BJ (cell line): Measurements from ENCODE around the gene AARS1. TPM values are rescaled to one million over a fixed set of nuclear protein-coding genes. Genes with fewer than 3 reads are reported as not detected.

Experiments used
- CTCF ChIA-PET: fragments of 350-600 bp; formaldehyde crosslinking; extraction: SDS; loops from one replicate; lab custom pipeline; 2021; ENCODE audit warnings: antibody characterized with exemption, inconsistent platforms; lab: Yijun Ruan, JAX
- POLR2A ChIA-PET: fragments of 300-600 bp; sonication (Branson Sonifier 250); formaldehyde crosslinking; extraction: SDS; loops from one replicate; lab custom pipeline; 2021; ENCODE audit warnings: antibody characterized with exemption; lab: Charles Lee
- DNase-seq: peaks from one replicate; pipeline ENCODE4 v3.0.0-alpha.2; 2011; ENCODE audit warnings: low read depth
- H3K27me3 ChIP-seq: 2 replicates; pipeline ENCODE4 v1.6.0; 2011; ENCODE audit warnings: low read length; ENCODE audit not compliant: control insufficient read depth, insufficient read depth
- H3K36me3 ChIP-seq: 2 replicates; pipeline ENCODE4 v1.5.1; 2011; ENCODE audit warnings: low read length; ENCODE audit not compliant: control insufficient read depth, insufficient read depth
- H3K4me3 ChIP-seq: 2 replicates; pipeline ENCODE4 v1.5.1; 2011; ENCODE audit warnings: low read depth, mild to moderate bottlenecking, control low read depth, low read length
- polyA plus RNA-seq: library from polyadenylated mRNA; depleted of rRNA; stranded (reverse); fragments of >200 nt; gene quantifications from 2 replicates; pipeline ENCODE4 v1.2.3, GENCODE V29; 2011
- TF ChIP-seq, protein P1 (sequence below): IDR thresholded peaks from 2 replicates; pipeline ENCODE4 v1.5.1; 2011; ENCODE audit warnings: low read depth, mild to moderate bottlenecking, control low read depth, inconsistent platforms, low read length, moderate library complexity; ENCODE audit not compliant: insufficient read depth

The AARS1 gene
- polyA plus RNA-seq, 1 experiment: 234 TPM

DNA sequence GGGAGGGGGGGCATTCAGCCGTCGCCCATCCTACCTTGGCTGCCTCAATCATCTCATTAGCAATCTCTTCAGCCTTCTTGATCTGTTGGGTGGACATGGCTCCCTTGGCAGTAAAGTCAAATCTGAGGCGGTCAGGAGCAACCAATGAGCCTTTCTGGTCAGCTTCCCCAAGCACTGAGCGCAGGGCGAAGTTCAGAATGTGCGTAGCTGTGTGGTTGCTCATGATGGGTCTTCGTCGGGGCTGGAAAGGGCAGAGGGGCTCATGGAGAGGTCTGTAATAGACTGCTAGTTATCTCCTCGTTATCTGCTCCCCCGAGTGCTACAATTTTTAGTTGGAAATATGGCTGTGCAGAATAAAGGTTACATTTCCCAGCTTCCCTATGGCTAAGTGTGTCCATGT is 30.4 kb downstream of the AARS1 start:
- TF ChIP-seq, protein P1, sequence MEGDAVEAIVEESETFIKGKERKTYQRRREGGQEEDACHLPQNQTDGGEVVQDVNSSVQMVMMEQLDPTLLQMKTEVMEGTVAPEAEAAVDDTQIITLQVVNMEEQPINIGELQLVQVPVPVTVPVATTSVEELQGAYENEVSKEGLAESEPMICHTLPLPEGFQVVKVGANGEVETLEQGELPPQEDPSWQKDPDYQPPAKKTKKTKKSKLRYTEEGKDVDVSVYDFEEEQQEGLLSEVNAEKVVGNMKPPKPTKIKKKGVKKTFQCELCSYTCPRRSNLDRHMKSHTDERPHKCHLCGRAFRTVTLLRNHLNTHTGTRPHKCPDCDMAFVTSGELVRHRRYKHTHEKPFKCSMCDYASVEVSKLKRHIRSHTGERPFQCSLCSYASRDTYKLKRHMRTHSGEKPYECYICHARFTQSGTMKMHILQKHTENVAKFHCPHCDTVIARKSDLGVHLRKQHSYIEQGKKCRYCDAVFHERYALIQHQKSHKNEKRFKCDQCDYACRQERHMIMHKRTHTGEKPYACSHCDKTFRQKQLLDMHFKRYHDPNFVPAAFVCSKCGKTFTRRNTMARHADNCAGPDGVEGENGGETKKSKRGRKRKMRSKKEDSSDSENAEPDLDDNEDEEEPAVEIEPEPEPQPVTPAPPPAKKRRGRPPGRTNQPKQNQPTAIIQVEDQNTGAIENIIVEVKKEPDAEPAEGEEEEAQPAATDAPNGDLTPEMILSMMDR: no peak
- Histone ChIP-seq H3K36me3 (peaks cover 54% of the 10 kb centered on the region), H3K4me3 (no peak overlapping the region), H3K27me3 (no peaks in the 10 kb centered on the region)
- ChIA-PET CTCF (no interaction called here), POLR2A (no interaction called here)
- DNase-seq: no peak

DNA sequence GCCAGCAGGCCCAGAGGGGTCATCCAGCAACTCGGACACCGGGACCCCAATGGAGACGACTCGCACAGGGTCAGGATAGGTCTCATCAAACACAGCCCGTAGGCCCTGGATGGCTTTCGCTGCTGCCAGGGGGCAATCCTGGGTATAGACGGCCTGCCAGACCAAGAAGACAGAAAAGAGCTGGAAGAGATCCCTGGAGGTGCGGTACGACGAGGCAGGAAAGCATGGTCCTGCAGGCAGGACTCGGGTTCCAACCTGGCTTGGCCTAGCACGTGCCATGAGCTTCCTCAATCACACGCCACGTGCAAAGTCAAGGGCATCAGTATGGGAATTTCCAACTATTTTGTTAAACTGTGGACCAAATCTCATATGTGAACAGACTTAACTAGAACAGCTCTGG is 31.2 kb downstream of the AARS1 start:
- ChIA-PET CTCF (interaction anchor here (0.7 to 7.3 kb wide), 2 partner anchors 9 to 27 kb away, joined by 3 to 46 read pairs; no protein-coding TSS in a partner anchor), POLR2A (no interaction called here)
- TF ChIP-seq, protein P1: no peak
- H3K36me3 ChIP-seq: peaks cover 57% of the 10 kb centered on the region
- no peaks in the 10 kb centered on the region for H3K27me3 ChIP-seq
- no peak for DNase-seq
- H3K4me3 ChIP-seq: no peak overlapping the region

DNA sequence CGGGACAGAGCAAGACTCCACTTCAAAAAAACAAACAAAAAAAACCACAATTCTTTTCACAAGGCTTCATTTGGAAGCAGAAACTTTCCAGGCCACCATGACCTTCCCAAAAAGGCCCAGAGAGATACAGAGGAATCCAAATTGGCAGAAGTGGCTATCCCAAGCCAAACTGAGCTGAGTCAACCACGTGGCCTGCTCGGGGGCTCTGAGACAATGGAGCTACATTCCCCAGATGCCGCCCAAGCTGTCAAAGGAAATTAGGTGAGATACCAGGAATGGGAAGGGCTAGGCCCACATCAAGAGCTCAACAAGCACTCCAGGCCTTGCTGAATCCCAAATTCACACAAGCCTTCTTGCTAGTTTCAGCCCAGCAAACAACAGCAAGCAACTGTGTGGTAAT is 31.9 kb downstream of the AARS1 start:
- H3K4me3 ChIP-seq: no peak overlapping the region
- ChIA-PET POLR2A (no interaction called here), CTCF (interaction anchor here (7.3 kb wide), 1 partner anchor 10 kb away, joined by 46 read pairs; no protein-coding TSS in a partner anchor)
- H3K27me3 ChIP-seq: no peaks in the 10 kb centered on the region
- peaks cover 60% of the 10 kb centered on the region for H3K36me3 ChIP-seq
- no peak for DNase-seq
- TF ChIP-seq, protein P1: no peak

DNA sequence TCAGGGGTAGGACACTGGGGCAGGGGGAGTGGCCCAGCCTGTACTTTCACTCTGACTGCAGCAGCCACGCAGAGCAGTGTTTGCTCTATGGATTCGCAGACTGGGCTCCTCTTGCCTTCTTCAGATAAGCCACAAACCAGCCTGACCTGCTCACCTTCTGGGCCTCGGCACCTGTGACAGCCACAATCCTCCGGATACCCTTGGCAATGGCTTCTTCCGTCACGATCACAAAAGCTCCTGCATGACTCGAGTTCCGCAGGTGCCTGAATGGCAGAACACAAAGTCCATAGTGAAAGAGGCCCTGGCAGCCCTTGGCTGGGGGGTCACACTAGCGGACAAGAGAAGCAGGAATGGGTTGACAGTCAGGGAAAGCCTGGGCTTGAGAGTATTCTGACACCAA is 33.7 kb downstream of the AARS1 start:
- TF ChIP-seq, protein P1: no peak
- Histone ChIP-seq H3K36me3 (peaks cover 56% of the 10 kb centered on the region), H3K27me3 (no peaks in the 10 kb centered on the region), H3K4me3 (no peak overlapping the region)
- DNase-seq: no peak
- CTCF ChIA-PET: interaction anchor here (1.0 to 7.3 kb wide), 2 partner anchors 9 to 12 kb away, joined by 3 to 46 read pairs; no protein-coding TSS in a partner anchor
- POLR2A ChIA-PET: no interaction called here

DNA sequence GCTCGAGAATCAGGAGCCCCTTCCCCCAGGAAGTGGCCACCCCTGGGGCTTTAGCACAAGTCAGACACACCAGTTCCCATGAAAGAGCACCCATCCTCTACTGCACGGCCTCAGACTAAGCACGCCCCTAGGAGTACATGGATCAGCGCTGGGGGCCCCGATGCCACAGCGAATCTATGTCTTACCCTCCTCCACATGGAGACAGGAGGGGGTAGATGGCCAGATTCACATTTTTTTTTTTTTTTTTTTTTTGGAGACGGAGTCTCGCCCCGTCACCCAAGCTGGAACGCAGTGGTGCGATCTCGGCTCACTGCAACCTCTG is 34.4 kb downstream of the AARS1 start:
- TF ChIP-seq, protein P1: no peak
- Histone ChIP-seq H3K36me3 (peaks cover 52% of the 10 kb centered on the region), H3K27me3 (no peaks in the 10 kb centered on the region), H3K4me3 (no peak overlapping the region)
- CTCF ChIA-PET: interaction anchor here (1.3 to 7.3 kb wide), 2 partner anchors 12 to 18 kb away, joined by 8 to 46 read pairs; no protein-coding TSS in a partner anchor
- POLR2A ChIA-PET: no interaction called here
- no peak for DNase-seq
